ENCODE measurements around the gene PEAR1.
"Not testable (repeated sequence)": the region's sequence is repeated elsewhere in the genome, so short reads cannot be mapped to it uniquely, and the experiment has no call there.

PEAR1 gene

GRCh38 chr1:156923670-156924477 lies 30.4 kb downstream of the PEAR1 start:
- DNase-seq: no peak

- no peak for DNase-seq
These were observed 31.1 kb downstream of the PEAR1 start for GRCh38 chr1:156924478-156925153.

- DNase-seq: no peak
These were observed 31.9 kb downstream of the PEAR1 start for GRCh38 chr1:156925154-156926010.

DNA sequence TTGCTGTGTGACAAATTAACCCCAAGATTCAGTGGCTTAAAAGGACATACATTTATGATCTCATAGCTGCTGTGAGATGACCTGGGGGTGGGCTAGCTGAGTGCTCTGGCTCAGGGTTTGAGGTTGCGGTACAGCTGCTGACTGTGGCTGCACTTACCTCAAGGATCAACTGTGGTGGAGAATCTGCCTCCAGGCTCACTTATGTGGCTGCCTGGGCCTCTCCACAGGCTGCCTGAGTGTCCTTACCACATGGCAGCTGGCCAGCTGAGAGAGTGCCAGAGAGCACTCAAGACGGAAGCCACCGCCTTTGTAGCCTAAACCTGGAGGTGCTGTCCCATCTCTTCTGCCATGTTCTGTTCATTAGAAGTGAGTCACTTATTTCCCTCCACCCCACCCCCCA lies 32.7 kb downstream of the PEAR1 start:
- DNase-seq: no peak

- not testable (repeated sequence) for DNase-seq
These were observed 33.2 kb downstream of the PEAR1 start for GRCh38 chr1:156926695-156927094.

GRCh38 chr1:156927215-156928042 lies 33.9 kb downstream of the PEAR1 start:
- peak; percentile 61 for DNase-seq

GRCh38 chr1:156928043-156928602 lies 34.6 kb downstream of the PEAR1 start:
- no peak for DNase-seq

DNA sequence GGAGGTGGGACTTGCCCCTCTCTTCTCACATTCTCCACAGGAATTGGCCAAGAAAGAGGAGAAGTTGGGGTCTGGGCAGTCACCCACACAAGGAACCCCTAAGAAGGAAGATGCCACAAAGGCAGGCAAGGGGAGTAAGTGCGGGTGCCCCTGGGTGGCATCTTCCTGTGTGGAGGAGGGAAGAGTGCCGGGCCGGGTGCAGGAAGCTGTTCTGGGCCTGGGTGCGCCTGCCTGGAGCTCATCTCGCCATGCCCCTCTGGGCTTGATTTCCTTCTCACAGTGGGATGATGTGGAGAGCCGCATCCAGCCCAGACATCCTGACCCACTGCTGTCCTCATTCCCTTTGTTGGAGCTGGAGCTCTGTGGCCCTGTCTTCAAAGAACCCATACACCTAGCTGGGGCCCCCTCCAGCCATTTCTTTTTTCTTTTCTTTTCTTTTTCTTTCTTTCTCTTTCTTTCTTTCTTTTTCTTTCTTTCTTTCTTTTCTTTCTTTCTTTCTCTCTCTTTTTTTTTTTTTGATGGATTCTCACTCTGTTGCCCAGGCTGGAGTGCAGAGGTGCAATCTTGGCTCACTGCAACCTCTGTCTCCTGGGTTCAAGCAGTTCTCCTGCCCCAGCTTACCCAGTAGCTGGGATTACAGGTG lies 36.2 kb downstream of the PEAR1 start:
- DNase-seq: no peak

DNA sequence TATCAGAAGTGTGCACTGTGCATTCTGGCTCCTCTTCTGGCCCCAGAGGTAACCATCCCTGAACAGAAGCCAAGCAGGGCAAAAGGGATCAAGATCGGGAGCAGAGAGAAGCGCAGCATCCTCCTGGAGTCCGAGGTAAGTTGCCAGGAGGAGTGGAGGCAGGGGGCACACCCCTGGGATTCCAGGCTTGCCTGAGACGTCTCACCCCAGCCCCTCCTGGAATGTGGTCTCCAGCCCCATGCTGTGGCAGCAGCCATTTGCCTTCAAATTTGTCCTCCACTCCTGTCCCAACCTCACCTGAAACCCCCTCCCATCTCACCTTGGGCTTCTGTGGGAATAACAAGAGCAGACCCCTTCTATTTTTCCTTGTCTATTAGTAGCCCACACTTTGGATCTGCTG lies 37.0 kb downstream of the PEAR1 start:
- no peak for DNase-seq

GRCh38 chr1:156931211-156931952 lies 37.9 kb downstream of the PEAR1 start:
- no peak for DNase-seq

DNA sequence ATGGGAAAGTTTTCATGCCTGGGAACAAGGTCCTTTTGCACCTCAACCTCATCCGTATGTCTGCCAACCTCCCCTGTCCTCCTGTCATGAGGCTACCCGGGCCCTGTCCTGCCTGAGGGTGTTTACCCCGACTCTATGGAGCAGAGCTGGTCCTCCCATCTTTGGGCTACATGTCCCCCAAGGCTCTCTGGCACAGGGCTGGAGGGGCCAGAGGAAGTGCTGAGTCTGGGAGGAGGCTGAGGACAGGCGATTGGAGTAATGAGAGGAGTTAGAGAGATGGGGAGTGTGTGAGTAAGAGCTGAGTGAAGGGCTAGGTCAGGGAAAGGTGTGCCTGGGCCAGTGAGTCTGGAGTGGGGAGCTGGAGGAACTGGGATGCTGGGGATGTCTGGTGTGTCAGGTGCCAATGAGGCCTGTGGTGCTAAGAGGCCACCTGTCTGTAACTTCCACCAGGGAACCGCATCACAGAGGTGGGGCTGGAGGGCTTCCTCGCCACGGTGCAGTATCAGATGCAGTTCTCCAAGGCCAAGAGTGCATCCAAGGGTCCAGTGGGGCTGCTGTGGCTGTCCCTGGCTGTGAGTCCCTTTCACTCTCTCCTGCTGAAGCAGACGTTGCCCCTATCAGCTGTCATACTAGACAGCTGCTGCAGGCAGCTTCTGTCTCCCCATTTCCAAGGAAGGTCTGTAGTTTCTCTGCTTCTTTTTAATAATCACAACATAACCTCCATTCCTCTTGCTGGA lies 38.6 kb downstream of the PEAR1 start:
- no peak for DNase-seq

GRCh38 chr1:156933136-156933535 lies 39.6 kb downstream of the PEAR1 start:
- DNase-seq: no peak

DNA sequence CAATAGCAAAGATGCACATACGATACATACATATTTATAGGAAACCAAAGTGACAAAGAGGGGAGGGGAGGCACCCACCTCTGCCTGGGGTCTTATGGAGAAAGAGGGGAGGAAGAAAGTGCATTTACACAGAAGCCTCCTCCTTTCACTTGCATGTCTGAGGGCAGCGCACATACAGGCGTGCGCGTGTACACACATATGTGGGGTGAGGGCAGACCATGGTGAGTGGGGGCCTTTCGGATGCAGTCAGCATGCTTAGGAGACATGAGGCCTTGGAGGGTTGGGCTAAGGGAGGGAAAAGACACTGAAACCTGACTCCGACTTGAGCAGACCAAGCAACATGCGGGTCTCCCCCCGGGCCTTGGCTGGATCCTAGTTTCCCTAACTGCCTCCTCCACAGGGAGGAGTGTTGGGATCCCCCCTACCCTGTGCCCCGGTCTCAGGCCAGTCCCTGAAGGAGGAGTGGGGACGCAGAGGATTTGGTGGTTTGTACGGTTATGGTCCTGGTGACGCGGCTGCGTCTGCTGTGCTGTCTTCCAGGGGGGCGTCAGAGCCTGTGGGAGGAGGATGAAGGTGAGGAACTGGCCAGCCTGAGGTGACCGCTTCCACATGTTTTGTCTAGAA lies 42.1 kb downstream of the PEAR1 start:
- no peak for DNase-seq

GRCh38 chr1:156936191-156936590 lies 42.7 kb downstream of the PEAR1 start:
- no peak for DNase-seq

DNA sequence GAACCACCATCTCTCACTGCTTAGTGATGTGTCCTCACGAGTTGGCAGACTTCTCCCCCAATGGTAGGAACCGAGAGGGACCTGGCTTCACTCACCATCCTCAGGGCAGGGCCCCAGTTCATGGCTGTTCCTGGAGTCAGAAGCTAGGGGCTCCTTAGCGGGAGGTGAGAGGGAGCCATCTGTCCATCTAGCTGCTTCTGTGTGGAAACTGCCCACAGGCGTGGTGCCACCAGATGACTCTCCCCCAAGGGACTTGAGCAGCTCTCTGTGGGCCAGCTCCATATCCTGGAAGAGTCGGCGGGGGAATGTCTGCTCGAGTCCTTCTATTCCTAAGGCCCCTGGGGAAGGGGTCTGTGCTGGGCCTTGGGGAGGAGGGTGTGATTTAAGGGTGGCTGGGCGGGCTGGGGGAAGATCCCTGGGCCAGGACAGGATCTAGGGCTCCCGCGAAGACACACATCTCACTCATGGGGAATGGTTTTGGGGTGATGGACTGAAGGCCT lies 43.3 kb downstream of the PEAR1 start:
- DNase-seq: no peak

DNA sequence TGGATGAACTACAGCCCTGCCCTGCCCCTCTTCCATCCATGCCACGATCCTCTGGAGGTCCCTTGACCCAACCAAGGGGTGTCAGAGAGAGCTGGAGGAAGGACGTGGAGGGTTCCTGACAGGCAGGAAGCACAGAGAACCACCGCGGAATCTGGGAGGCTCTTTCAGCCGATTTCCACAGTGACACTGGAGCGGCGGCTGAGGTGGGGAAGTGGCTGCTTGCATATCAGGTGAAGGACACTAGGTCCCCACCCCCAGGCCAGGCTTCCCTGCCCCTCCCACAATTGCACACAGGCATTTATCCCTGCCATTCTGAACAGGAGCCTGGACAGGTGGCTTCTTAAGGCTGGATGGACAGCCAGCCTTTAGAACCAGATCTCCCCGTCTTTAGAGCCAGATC lies 44.4 kb downstream of the PEAR1 start:
- DNase-seq: no peak

DNA sequence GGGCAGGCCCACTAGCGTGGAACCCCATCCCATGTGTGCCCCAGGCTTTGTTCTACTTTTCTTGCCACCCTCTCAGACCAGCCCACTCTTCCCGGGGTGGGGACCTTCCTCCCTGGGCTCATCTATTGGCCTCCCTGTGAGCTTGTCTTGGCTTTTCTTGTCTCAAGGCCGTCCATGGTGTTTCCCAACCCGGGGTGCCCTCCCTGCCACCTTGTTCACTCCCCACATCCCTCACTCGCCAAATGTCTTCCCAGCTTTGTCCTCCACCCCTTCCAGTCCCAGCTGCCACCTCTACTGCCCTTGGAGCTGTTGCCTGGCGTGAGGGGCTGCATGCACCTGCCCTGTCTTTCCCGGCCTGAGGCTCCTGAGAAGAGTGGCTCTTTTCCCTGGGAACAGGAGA lies 45.3 kb downstream of the PEAR1 start:
- DNase-seq: no peak

- no peak for DNase-seq
These were observed 46.3 kb downstream of the PEAR1 start for GRCh38 chr1:156939786-156940334.

DNA sequence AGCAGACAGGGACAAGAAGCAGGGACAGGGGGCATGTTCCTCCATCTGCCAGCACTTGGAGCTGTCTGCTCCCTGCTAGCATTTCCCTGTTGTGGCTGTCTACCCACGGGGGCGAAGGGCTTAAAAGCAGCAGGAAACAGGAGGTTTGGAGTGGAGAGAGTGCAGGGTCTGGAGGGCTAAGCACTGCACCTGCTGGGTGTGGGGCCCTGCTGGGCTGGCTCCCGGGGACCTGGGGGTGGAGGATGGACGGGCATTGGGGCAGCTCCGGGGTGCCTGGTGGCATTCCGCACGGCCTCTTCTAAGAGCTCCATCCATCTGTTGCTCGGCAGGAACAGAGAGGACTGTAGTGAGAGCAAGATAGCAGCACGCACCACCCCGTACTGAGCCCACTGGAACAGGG lies 48.2 kb downstream of the PEAR1 start:
- DNase-seq: no peak

All from CD4-positive, alpha-beta T cell treated with Interleukin-10 for 1 hour (primary cell).